Testis (tissue), 3 donors: ENCODE results near the gene STK24. TPM values are rescaled to one million over a fixed set of nuclear protein-coding genes. Genes with fewer than 3 reads are reported as not detected.

Experiments
- DNase-seq: peaks from one replicate; pipeline ENCODE4 v3.0.0-alpha.2; 2019
- H3K27ac ChIP-seq, 2 donors: fragments of 200-600 bp; sonication (generic); one replicate each; pipeline ENCODE4 v1.5.1; 2019
- H3K27me3 ChIP-seq: fragments of 200-600 bp; sonication (generic); one replicate; pipeline ENCODE4 v1.5.1; 2019
- H3K36me3 ChIP-seq: fragments of 200-600 bp; sonication (generic); one replicate; pipeline ENCODE4 v1.5.1; 2017; ENCODE audit warnings: low read depth; ENCODE audit errors: missing control alignments
- H3K4me1 ChIP-seq: fragments of 200-600 bp; sonication (generic); one replicate; pipeline ENCODE4 v1.5.1; 2019
- H3K4me3 ChIP-seq, 2 donors: fragments of 200-600 bp; sonication (generic); one replicate each; pipeline ENCODE4 v1.5.1; 2017 to 2019
- H3K9me3 ChIP-seq: fragments of 200-600 bp; sonication (generic); one replicate; pipeline ENCODE4 v1.5.1; 2017
- CTCF ChIP-seq, 3 experiments: fragments of 450-650 bp in 2 of 3; fragments of 200-600 bp in 1 of 3; sonication (generic) in 1 of 3; IDR thresholded peaks; one replicate each; pipeline ENCODE4 v1.5.1; 2016 to 2019; ENCODE audit warnings: antibody characterized with exemption in 3 of 3, mild to moderate bottlenecking in 2 of 3, moderate library complexity in 1 of 3
- POLR2A ChIP-seq: fragments of 450-650 bp; IDR thresholded peaks from one replicate; pipeline ENCODE4 v1.6.1; 2017; ENCODE audit warnings: antibody characterized with exemption, mild to moderate bottlenecking, moderate library complexity
- WGBS, 2 donors: methylation state at CpG; one replicate each; pipeline ENCODE4 v1.1.5; 2018; 5-methylcytosine and 5-hydroxymethylcytosine counted together
- intact Hi-C: fragments of 100-400 bp; cut with DNase I; formaldehyde crosslinking; loops from one replicate; pipeline ENCODE4 v1.15.1; 2023; ENCODE audit warnings: low total_unique reads
- polyA plus RNA-seq: library from polyadenylated mRNA; stranded (reverse); fragments of 350-450 nt; fragmentation: Illumina TruSeq; extraction: RNeasy Lipid Tissue Mini Kit (QIAGEN cat#74804); gene quantifications from one replicate; pipeline ENCODE4 v1.2.3, GENCODE V29; 2014; ENCODE audit warnings: low read depth, low replicate concordance; ENCODE audit not compliant: insufficient read depth
- total RNA-seq, 2 donors: library from RNA; depleted of rRNA; stranded (reverse); fragments of >200 nt; gene quantifications; one replicate each; pipeline ENCODE4 v1.2.3, GENCODE V29; 2016

STK24 gene
- total and polyA plus RNA-seq, 3 donors from 2014 or later: 97.4 to 172 (median 151) TPM

GRCh38 chr13:98493042-98493712, 83.7 kb downstream of the STK24 start:
- Histone ChIP-seq H3K36me3 (no peaks in the 10 kb centered on the region), H3K27me3 (no peaks in the 10 kb centered on the region), H3K9me3 (no peaks in the 10 kb centered on the region), H3K4me1 (peaks cover 20% of the 10 kb centered on the region), H3K27ac (no peak overlapping the region), H3K4me3 (no peak overlapping the region)
- DNase-seq: no peak
- intact Hi-C loops: no loop called here
- WGBS, 2 donors: 57 to 84% methylated on average over 6 of the region's 6 CpGs
- TF ChIP-seq POLR2A (no peak), CTCF (IDR thresholded peaks at IDR 0.05) (no peak)

GRCh38 chr13:98492335-98493041, 84.4 kb downstream of the STK24 start:
- H3K36me3 ChIP-seq: no peaks in the 10 kb centered on the region
- 70 to 79% methylated on average over 6 of the region's 6 CpGs for WGBS, 2 donors
- no peaks in the 10 kb centered on the region for H3K9me3 ChIP-seq
- no peaks in the 10 kb centered on the region for H3K27me3 ChIP-seq
- H3K27ac ChIP-seq: no peak overlapping the region
- no peak for TF ChIP-seq POLR2A
- no peak for TF ChIP-seq CTCF (IDR thresholded peaks at IDR 0.05)
- no peak for DNase-seq
- peaks cover 20% of the 10 kb centered on the region for H3K4me1 ChIP-seq
- intact Hi-C loops: no loop called here
- no peak overlapping the region for H3K4me3 ChIP-seq

GRCh38 chr13:98490866-98491265, 86.0 kb downstream of the STK24 start:
- H3K4me1 ChIP-seq: peaks cover 6% of the 10 kb centered on the region
- H3K9me3 ChIP-seq: no peaks in the 10 kb centered on the region
- no peak for DNase-seq
- intact Hi-C loops: no loop called here
- no peaks in the 10 kb centered on the region for H3K36me3 ChIP-seq
- H3K27ac ChIP-seq: no peak overlapping the region
- no peaks in the 10 kb centered on the region for H3K27me3 ChIP-seq
- 70 to 71% methylated on average over 8 of the region's 8 CpGs for whole genome bisulfite sequencing, 2 donors
- TF ChIP-seq POLR2A: no peak
- TF ChIP-seq CTCF (IDR thresholded peaks at IDR 0.05): no peak
- no peak overlapping the region for H3K4me3 ChIP-seq

GRCh38 chr13:98490195-98490836, 86.6 kb downstream of the STK24 start:
- H3K4me3 ChIP-seq: no peak overlapping the region
- no peaks in the 10 kb centered on the region for H3K36me3 ChIP-seq
- DNase-seq: no peak
- intact Hi-C loops: no loop called here
- no peaks in the 10 kb centered on the region for H3K27me3 ChIP-seq
- 76 to 81% methylated on average over 9 of the region's 9 CpGs for WGBS, 2 donors
- H3K4me1 ChIP-seq: peaks cover 5% of the 10 kb centered on the region
- TF ChIP-seq CTCF (IDR thresholded peaks at IDR 0.05): no peak
- H3K9me3 ChIP-seq: no peaks in the 10 kb centered on the region
- no peak overlapping the region for H3K27ac ChIP-seq
